Neural cell (in vitro differentiated cells): ENCODE measurements around the gene CLINT1. TPM values are rescaled to one million over a fixed set of nuclear protein-coding genes. Genes with fewer than 3 reads are reported as not detected.

Experiments used
- H2AFZ ChIP-seq: fragments of 200-600, 300-800 bp; sonication (generic), shearing (Covaris generic); 2 replicates; pipeline ENCODE4 v1.6.0; 2014; ENCODE audit warnings: low read depth, mild to moderate bottlenecking, antibody characterized with exemption, low read length, moderate library complexity
- H3F3A ChIP-seq: fragments of 200-600 bp; shearing (Covaris generic); 2 replicates; pipeline ENCODE4 v1.6.1; 2016; ENCODE audit warnings: mild to moderate bottlenecking, moderate library complexity, mixed read lengths, antibody characterized with exemption, low read length; ENCODE audit not compliant: insufficient read depth, poor library complexity, severe bottlenecking
- H3K27ac ChIP-seq: fragments of 200-600, 300-800 bp; sonication (generic), shearing (Covaris generic); 2 replicates; pipeline ENCODE4 v1.5.1; 2014; ENCODE audit warnings: mild to moderate bottlenecking, low read length, moderate library complexity
- H3K27me3 ChIP-seq: fragments of 300-800, 200-600 bp; sonication (generic), shearing (Covaris generic); 2 replicates; pipeline ENCODE4 v1.6.0; 2014; ENCODE audit warnings: mild to moderate bottlenecking, low read depth, low read length, moderate library complexity; ENCODE audit not compliant: insufficient read depth
- H3K36me3 ChIP-seq: fragments of 300-800, 200-600 bp; sonication (generic), shearing (Covaris generic); 2 replicates; pipeline ENCODE4 v1.5.1; 2014; ENCODE audit warnings: mild to moderate bottlenecking, antibody characterized with exemption, low read length, moderate library complexity; ENCODE audit not compliant: insufficient read depth
- H3K4me2 ChIP-seq: fragments of 300-800, 200-600 bp; sonication (generic), shearing (Covaris generic); 2 replicates; pipeline ENCODE4 v1.6.0; 2014; ENCODE audit warnings: mild to moderate bottlenecking, low read length
- H3K4me3 ChIP-seq: fragments of 300-800, 200-600 bp; sonication (generic), shearing (Covaris generic); 2 replicates; pipeline ENCODE4 v1.5.1; 2014; ENCODE audit warnings: mild to moderate bottlenecking, low read length, moderate library complexity
- H3K79me2 ChIP-seq: fragments of 200-600 bp; shearing (Covaris generic); replicated peaks from 2 replicates; pipeline ENCODE4 v1.6.0; 2014; ENCODE audit warnings: mild to moderate bottlenecking, low read length, moderate library complexity; ENCODE audit not compliant: insufficient read depth
- H3K9ac ChIP-seq: fragments of 300-800, 200-600 bp; sonication (generic), shearing (Covaris generic); 2 replicates; pipeline ENCODE4 v1.6.1; 2016; ENCODE audit warnings: mild to moderate bottlenecking, low read length, mixed read lengths
- H3K9me2 ChIP-seq: fragments of 200-600 bp; shearing (Covaris generic); 2 replicates; pipeline ENCODE4 v1.6.1; 2016; ENCODE audit warnings: mild to moderate bottlenecking, low read length, mixed read lengths; ENCODE audit not compliant: insufficient read depth
- H3K9me3 ChIP-seq: fragments of 200-600, 300-800 bp; sonication (generic), shearing (Covaris generic); 2 replicates; pipeline ENCODE4 v1.6.1; 2016; ENCODE audit warnings: mild to moderate bottlenecking, mixed run types, low read length, moderate library complexity, mixed read lengths
- H4K20me1 ChIP-seq: fragments of 200-600 bp; shearing (Covaris generic); 2 replicates; pipeline ENCODE4 v1.6.1; 2016; ENCODE audit warnings: mild to moderate bottlenecking, mixed run types; ENCODE audit not compliant: insufficient read depth
- EP300 ChIP-seq: fragments of 450-650 bp; conservative IDR thresholded peaks from 2 replicates; pipeline ENCODE4 v1.6.1; 2014; ENCODE audit warnings: antibody characterized with exemption, mild to moderate bottlenecking, moderate library complexity; ENCODE audit not compliant: poor library complexity, severe bottlenecking
- EZH2 ChIP-seq: fragments of 200-600, 300-800 bp; shearing (Covaris generic), sonication (generic); IDR thresholded peaks from 2 replicates; pipeline ENCODE4 v1.6.1; 2014; ENCODE audit warnings: antibody characterized with exemption, low read length, borderline replicate concordance, mild to moderate bottlenecking; ENCODE audit not compliant: insufficient read depth, poor library complexity, severe bottlenecking
- MXI1 ChIP-seq: fragments of 450-650 bp; conservative IDR thresholded peaks from 2 replicates; pipeline ENCODE4 v1.6.1; 2014; ENCODE audit warnings: antibody characterized with exemption, mild to moderate bottlenecking; ENCODE audit not compliant: poor library complexity, severe bottlenecking
- POLR2AphosphoS5 ChIP-seq: IDR thresholded peaks from 2 replicates; pipeline ENCODE4 v1.6.1; 2012
- RAD21 ChIP-seq: fragments of 450-650 bp; conservative IDR thresholded peaks from 2 replicates; pipeline ENCODE4 v1.6.1; 2014; ENCODE audit warnings: antibody characterized with exemption, mild to moderate bottlenecking, moderate library complexity
- SMC3 ChIP-seq: fragments of 450-650 bp; conservative IDR thresholded peaks from 2 replicates; pipeline ENCODE4 v1.6.1; 2014; ENCODE audit warnings: antibody characterized with exemption, mild to moderate bottlenecking, moderate library complexity; ENCODE audit not compliant: poor library complexity
- TAF1 ChIP-seq: IDR thresholded peaks from 2 replicates; pipeline ENCODE4 v1.6.1; 2012; ENCODE audit warnings: low read depth
- polyA plus RNA-seq: library from polyadenylated mRNA; depleted of rRNA; stranded (reverse); fragments of >200 nt; gene quantifications from 2 replicates; pipeline ENCODE4 v1.2.3, GENCODE V29; 2014
- TF ChIP-seq, protein P1 (sequence below): IDR thresholded peaks from 2 replicates; pipeline ENCODE4 v1.6.1; 2012; ENCODE audit warnings: borderline replicate concordance
- TF ChIP-seq, protein P2 (sequence below): fragments of 450-650 bp; IDR thresholded peaks from 2 replicates; pipeline ENCODE4 v1.5.1; 2014; ENCODE audit warnings: antibody characterized with exemption, mild to moderate bottlenecking, moderate library complexity; ENCODE audit not compliant: poor library complexity, severe bottlenecking

CLINT1 gene
- polyA plus RNA-seq, 1 donor from 2014 or later = 47.3 TPM

GRCh38 chr5:157862183-157862851 is 3.4 kb upstream of the CLINT1 start:
- no peaks in the 10 kb centered on the region for H3F3A ChIP-seq
- no peaks in the 10 kb centered on the region for H3K9me3 ChIP-seq

DNA sequence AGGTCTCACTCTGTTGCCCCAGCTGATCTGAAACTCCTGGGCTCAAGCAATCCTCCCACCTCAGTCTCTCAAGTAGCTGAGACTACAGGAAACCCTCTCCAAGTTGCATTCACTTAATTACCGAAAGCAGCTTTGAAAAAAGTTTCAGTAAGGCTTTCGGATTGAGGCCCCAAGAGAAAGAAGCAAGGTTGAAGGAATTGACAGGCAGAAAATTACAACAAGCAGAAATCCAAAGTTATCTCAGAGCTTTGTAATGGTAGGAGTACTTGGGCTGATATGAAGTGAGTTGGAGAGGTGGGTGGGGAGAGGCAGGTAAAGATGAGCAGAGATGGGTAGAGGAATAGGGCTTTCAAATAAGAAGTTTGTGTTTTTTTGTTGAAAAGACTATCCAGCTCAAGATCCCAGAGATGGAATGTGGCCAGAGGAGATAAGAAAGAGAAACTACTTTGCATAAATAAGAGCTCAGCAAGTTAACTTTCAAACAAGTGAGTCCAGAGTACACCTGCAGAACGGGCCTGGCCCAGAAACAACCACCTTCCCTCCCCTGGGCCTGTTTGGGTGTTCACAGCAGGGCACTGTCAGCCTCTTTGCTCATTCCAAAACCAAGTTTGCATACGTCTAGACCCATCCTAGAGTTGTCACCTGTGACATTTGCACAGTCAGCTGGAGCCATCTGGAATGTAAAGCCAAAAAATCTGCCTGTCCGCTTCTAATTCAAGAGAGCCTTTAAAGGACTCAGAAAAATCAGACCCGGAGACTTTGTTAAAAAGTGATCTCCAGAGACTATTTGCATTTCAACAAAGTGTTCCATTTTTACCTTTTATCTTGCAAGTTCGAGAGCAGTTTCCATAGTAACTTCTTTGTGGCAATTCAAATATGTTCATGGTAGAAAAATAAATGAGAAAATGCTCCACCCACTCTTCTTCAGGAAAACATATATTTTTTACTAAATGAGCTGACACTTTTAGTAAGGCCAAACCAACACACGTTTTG is 2.2 kb upstream of the CLINT1 start:
- no peaks in the 10 kb centered on the region for H4K20me1 ChIP-seq
- H2AFZ ChIP-seq = no peak overlapping the region
- H3K27me3 ChIP-seq = no peaks in the 10 kb centered on the region
- no peak overlapping the region for H3K27ac ChIP-seq
- no peak overlapping the region for H3K4me3 ChIP-seq
- H3K36me3 ChIP-seq = no peaks in the 10 kb centered on the region
- H3K9me2 ChIP-seq = no peaks in the 10 kb centered on the region
- no peaks in the 10 kb centered on the region for H3F3A ChIP-seq
- H3K9ac ChIP-seq = no peak overlapping the region
- H3K9me3 ChIP-seq = no peaks in the 10 kb centered on the region
- H3K79me2 ChIP-seq = peaks cover 27% of the 10 kb centered on the region
- H3K4me2 ChIP-seq = no peak overlapping the region
- no peak for TF ChIP-seq RAD21
- TF ChIP-seq SMC3 = no peak
- TF ChIP-seq, protein P1, sequence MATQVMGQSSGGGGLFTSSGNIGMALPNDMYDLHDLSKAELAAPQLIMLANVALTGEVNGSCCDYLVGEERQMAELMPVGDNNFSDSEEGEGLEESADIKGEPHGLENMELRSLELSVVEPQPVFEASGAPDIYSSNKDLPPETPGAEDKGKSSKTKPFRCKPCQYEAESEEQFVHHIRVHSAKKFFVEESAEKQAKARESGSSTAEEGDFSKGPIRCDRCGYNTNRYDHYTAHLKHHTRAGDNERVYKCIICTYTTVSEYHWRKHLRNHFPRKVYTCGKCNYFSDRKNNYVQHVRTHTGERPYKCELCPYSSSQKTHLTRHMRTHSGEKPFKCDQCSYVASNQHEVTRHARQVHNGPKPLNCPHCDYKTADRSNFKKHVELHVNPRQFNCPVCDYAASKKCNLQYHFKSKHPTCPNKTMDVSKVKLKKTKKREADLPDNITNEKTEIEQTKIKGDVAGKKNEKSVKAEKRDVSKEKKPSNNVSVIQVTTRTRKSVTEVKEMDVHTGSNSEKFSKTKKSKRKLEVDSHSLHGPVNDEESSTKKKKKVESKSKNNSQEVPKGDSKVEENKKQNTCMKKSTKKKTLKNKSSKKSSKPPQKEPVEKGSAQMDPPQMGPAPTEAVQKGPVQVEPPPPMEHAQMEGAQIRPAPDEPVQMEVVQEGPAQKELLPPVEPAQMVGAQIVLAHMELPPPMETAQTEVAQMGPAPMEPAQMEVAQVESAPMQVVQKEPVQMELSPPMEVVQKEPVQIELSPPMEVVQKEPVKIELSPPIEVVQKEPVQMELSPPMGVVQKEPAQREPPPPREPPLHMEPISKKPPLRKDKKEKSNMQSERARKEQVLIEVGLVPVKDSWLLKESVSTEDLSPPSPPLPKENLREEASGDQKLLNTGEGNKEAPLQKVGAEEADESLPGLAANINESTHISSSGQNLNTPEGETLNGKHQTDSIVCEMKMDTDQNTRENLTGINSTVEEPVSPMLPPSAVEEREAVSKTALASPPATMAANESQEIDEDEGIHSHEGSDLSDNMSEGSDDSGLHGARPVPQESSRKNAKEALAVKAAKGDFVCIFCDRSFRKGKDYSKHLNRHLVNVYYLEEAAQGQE = no peak
- TF ChIP-seq TAF1 = no peak
- TF ChIP-seq POLR2AphosphoS5 = no peak
- TF ChIP-seq EP300 = no peak
- TF ChIP-seq EZH2 = no peak
- TF ChIP-seq MXI1 = no peak

More at GRCh38 chr5:157862183-157862851, 3.4 kb upstream of the CLINT1 start:
- no peaks in the 10 kb centered on the region for H4K20me1 ChIP-seq
- H3K4me2 ChIP-seq = no peak overlapping the region
- no peak overlapping the region for H2AFZ ChIP-seq
- H3K9ac ChIP-seq = no peak overlapping the region
- H3K9me2 ChIP-seq = no peaks in the 10 kb centered on the region
- H3K27me3 ChIP-seq = no peaks in the 10 kb centered on the region
- TF ChIP-seq EP300 = no peak
- no peak for TF ChIP-seq SMC3
- no peak for TF ChIP-seq RAD21
- TF ChIP-seq MXI1 = no peak
- TF ChIP-seq POLR2AphosphoS5 = no peak
- no peak for TF ChIP-seq EZH2
- TF ChIP-seq, protein P1 = no peak
- TF ChIP-seq TAF1 = no peak
- TF ChIP-seq, protein P2, sequence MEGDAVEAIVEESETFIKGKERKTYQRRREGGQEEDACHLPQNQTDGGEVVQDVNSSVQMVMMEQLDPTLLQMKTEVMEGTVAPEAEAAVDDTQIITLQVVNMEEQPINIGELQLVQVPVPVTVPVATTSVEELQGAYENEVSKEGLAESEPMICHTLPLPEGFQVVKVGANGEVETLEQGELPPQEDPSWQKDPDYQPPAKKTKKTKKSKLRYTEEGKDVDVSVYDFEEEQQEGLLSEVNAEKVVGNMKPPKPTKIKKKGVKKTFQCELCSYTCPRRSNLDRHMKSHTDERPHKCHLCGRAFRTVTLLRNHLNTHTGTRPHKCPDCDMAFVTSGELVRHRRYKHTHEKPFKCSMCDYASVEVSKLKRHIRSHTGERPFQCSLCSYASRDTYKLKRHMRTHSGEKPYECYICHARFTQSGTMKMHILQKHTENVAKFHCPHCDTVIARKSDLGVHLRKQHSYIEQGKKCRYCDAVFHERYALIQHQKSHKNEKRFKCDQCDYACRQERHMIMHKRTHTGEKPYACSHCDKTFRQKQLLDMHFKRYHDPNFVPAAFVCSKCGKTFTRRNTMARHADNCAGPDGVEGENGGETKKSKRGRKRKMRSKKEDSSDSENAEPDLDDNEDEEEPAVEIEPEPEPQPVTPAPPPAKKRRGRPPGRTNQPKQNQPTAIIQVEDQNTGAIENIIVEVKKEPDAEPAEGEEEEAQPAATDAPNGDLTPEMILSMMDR = no peak
- peaks cover 16% of the 10 kb centered on the region for H3K79me2 ChIP-seq
- no peaks in the 10 kb centered on the region for H3K36me3 ChIP-seq
- no peak overlapping the region for H3K27ac ChIP-seq
- H3K4me3 ChIP-seq = no peak overlapping the region
